GM18505 (cell line): ENCODE measurements around the gene TMEM245.

ENCODE experiments used
- ATAC-seq: cut with Tn5 transposase; IDR thresholded peaks from one replicate; pipeline ENCODE4 v1.9.1; 2021; ENCODE audit not compliant: unreplicated experiment
- POLR2A ChIP-seq: IDR thresholded peaks from 4 replicates; pipeline ENCODE4 v1.6.1; 2011; ENCODE audit warnings: borderline replicate concordance; ENCODE audit not compliant: insufficient read depth, insufficient read length; ENCODE audit errors: extremely low read depth

The TMEM245 gene

DNA sequence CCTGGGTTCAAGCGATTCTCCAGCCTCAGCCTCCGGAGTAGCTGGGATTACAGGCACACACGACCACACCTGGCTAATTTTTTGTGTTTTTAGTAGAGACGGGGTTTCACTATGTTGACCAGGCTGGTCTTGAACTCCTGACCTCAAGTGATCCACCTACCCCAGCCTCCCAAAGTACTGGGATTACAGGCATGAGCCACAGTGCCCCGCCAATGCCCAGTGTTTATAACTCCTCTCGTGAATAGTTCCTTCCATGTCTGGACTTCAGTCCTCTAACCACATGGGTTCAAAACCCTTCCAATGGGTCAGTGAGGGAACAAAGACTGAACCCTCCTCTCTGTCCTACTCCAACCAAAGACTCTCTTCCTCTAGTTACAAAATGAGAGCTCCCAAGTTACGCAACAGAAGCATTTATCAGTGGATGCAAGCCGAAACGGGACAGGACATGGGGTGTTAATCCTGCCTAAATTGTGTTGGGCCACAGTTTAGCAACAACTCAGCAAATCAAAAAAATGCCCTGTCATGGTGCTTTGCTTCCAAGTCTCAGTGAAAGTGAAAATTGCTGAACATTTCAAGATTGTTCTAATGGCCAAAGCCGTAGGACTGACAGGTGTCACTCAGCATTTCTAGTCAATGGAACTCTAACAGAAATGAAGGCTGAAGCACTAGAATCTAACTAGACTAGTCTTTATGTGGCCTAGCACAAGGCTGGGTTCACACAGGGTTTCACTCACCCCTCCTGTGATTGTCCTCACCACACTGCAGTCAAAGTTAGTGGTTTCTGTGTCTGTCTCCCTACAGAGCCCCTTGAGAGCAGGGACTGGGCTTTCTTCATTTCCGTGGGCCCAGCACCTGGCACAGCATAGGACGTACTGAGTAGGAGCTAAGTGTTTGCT, 3.2 kb upstream of the TMEM245 start:
- TF ChIP-seq POLR2A, result no peak
- no peak for ATAC-seq

DNA sequence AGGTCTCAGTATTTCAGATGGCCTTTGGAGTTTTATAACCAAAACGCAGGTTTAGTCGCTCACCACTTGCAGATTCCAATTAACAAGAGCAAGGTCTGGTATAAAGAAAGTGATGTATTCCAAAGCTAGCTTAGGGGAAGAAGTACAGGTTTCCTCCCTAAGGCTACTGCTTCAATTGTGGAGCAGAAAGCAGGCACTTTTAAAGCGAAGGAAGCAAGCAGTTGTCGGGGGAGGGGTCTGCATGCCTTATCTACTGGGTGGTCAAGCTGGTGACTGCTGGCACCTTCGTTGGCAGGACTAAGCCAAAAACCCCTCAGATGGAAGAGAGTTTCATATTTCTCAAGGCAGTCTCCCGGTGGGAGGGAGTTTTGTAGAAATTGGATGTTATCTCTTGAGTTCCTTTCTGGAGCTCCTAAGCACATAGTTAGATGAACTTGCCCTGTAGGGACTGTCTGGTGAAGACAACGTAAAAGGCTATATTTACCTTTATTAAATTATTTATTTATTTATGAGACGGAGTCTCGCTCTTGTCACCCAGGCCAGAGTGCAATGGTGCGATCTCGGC, 1.6 kb upstream of the TMEM245 start:
- TF ChIP-seq POLR2A, result no peak
- no peak for ATAC-seq

DNA sequence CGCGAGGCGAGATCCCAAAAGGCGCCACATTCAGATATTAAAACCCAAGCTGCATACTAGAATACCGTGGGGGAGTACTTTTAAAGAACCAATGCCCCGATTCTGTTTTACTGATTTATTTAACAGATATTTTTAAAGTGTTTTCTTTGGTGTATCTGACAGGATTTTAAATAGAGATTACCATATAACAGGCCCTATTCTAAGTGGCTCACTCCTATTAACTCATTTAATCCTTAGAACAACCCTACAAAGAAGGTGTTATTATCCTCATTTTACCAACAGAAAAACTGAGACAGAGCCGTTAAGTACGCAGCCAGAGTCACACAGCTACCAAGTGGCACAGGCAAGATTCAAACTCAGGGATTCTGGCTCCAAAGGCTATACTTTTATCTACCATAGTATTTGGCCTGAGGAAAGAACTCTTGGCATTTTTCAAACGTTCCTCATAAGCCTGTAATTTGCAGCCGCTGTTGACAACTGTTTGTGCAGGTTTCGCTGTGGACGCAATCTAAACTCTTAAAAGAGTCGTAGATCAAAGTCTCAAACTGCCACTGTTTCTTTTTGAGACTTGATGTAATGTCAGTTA, 550 bp upstream of the TMEM245 start:
- no peak for TF ChIP-seq POLR2A
- no peak for ATAC-seq

DNA sequence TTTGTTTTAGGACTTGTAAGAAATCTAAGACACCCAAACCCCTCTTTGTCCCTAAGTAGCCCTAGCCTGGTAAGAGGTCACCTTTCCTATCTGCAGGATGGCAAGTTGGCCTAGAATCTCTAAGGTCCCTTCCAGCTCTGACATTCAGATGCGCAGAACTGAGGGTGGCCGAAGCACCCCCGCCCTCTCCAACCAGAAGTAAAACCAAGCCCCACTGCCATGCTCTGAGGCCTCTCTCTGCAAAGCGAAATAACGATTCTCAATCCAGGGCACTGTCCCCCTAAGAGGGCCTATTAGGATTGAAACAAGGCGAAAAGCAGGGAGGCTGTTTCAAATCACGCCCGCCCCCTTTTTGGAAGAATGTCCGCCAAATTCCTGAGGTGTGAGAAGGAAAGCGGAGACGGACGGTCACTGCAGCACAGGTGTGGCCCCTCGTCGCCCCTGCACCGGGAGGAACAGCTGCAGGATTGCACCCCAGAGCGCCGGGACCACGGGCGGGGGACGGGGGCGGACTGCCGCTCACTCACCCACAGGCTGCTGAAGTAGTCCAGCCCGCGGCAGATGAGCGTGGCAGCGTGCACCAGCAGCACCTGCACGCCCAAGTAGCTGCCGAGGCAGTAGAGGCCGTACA, 824 bp downstream of the TMEM245 start:
- ATAC-seq, result no peak
- no peak for TF ChIP-seq POLR2A

DNA sequence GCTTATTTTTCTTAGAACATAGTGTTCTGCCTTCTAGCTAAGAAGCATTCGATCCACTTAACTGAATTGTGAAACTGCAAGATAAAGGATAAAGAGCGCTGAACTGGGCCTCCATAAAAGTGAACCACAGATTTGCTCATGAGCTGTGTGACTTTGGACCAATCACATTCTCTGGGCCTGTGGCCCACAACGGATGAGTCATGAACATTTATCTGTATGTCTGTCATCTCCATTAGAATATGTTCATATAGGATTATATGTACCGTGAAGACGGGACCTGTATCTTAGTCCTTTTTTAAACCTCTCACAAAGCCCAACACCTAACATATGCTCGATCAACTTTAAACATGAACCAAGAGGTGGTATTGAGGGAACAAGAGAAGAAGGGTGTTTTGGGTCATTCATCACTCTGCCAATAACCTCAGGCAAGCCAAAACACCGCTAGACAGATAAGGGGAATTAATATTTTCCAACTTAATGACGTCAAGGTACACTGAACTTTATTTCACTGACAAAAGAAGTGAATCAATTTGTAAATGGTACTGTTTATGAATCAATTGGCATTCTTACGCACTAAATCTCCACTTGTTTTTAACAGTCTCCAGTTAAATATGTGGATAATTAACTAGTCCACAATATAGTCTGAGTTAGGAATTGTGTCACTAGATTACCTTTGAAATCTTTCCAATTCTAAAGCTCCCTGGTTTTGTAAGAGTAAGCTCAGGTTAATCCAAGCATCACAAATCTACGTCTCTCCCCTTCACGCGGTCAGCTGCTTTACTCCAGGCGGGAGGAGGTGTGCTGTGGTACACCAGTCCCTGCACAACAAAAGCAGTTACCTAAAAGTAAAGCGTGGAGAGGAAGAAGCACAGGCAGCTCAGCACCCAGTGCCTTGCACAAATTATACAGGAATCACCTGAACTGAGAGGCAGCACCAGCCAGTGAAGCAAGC, 1.6 kb downstream of the TMEM245 start:
- no peak for ATAC-seq
- TF ChIP-seq POLR2A, result no peak

- ATAC-seq, result no peak
- TF ChIP-seq POLR2A, result no peak
Observed at GRCh38 chr9:109115931-109116526, 3.7 kb downstream of the TMEM245 start.

DNA sequence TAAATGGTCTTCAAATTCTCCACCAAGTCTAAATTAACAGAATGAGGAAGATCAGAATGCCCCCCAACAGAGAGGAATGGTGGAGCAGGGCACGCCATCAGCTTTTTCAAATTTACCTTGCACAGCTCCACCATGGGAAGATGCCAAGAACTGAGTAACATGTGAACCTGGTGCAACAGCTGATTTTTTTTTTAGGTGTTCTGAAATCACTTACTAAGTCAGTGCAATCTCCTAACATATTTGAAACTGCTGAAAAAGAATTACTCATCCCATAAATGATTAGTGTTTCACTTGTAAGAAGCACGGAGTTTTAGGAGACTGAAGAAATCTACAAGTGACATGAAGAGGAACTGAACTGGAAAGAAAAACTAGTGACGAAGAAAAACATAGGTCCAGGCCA, 5.1 kb downstream of the TMEM245 start:
- no peak for TF ChIP-seq POLR2A
- no peak for ATAC-seq

- no peak for ATAC-seq
- TF ChIP-seq POLR2A, result no peak
Observed at GRCh38 chr9:109113892-109114609, 5.7 kb downstream of the TMEM245 start.

GRCh38 chr9:109113254-109113653, 6.5 kb downstream of the TMEM245 start:
- ATAC-seq, result no peak
- no peak for TF ChIP-seq POLR2A

DNA sequence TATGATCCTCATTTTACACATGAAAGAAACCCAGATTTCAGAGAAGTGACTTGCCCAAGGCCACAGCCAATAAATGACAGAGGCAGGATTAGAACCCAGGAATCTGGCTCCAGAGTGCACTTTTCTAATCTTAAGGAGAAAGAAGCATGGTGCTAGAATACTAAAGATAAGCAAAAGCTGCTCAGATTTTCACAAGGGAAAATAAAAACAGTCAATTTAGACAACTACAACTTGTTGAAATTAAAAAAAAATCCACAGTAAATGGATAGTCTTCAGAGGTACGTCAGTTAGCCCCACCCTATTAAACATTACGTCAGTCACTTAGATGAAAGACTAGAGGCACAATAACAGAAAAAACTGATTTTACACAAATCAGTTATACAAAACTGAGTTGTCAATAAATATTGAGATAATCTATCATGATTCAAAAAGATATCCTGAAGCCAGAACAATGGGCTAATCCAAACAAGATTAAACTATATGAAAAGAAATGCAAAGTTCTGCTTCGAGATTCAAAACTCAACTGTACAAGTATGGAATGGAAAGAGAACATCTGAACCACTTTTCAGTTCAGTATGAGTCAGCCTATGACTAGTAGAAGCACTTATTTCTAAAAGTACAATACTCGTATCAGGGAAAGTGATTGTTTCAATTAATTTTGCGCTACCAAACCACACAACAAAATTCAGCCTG, 9.3 kb downstream of the TMEM245 start:
- TF ChIP-seq POLR2A, result no peak
- ATAC-seq, result peak; percentile 63

DNA sequence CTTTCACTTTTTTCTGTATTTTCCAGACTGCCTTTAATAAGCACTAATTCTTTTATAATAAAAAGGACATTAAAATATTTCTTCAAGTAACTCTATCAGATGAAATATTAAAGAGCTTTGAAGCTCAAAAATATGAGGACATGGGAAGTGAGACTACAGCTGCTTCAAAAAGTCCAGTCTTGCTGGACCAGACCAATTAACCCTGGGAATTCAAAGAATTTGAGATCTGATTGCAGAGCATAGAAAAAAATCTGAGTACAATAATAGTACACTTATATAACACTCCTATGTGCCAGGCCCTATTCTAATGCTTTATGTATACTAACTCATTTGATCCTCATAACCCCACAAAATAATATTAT, 9.8 kb downstream of the TMEM245 start:
- TF ChIP-seq POLR2A, result no peak
- ATAC-seq, result no peak
